Measurements from ENCODE around the gene PRR19. TPM values are rescaled to one million over a fixed set of nuclear protein-coding genes. Genes with fewer than 3 reads are reported as not detected.

Gene PRR19
- total RNA-seq, 1 experiment from 2014 or later = 0.93 TPM

GRCh38 chr19:42285988-42286348 is 16.0 kb upstream of the PRR19 start:
- ATAC-seq (no peak), DNase-seq (ENCODE audit: low read depth, low spot score) (no peak)
- Histone ChIP-seq H3K9me3 (ENCODE audit: control insufficient read depth in 1 of 2, insufficient read depth in 1 of 2, low read depth in 1 of 2, low read length in 2 of 2) (no peaks in the 10 kb centered on the region), H3K27me3 (ENCODE audit: insufficient read depth, low read length) (no peaks in the 10 kb centered on the region), H3K4me2 (ENCODE audit: low read length) (peak overlapping the region; percentile 94; the same call in 1 of the 2 replicates), H3K79me2 (ENCODE audit: insufficient read depth, low read length) (peaks cover 18% of the 10 kb centered on the region; the same call in 1 of the 2 replicates), H3K4me3 (replicated peaks in 1 of 2; ENCODE audit: low read depth in 1 of 2, low read length in 2 of 2) (no peak overlapping the region), H3K36me3 (ENCODE audit: control insufficient read depth in 1 of 2, insufficient read depth in 2 of 2, low read length in 2 of 2) (peaks cover 9 to 21% of the 10 kb centered on the region in 2 experiments), H2AFZ (ENCODE audit: low read depth, low read length, poor library complexity, severe bottlenecking) (no peak overlapping the region), H3K4me1 (ENCODE audit: control insufficient read depth in 1 of 2, insufficient read depth in 2 of 2, low read length in 2 of 2) (peaks cover 29 to 53% of the 10 kb centered on the region in 2 experiments), H3K27ac (ENCODE audit: low read depth, low read length) (peak overlapping the region; percentile 24; the same call in 1 of the 2 replicates), H3K9me2 (ENCODE audit: insufficient read depth) (no peaks in the 10 kb centered on the region), H4K20me1 (ENCODE audit: insufficient read depth) (no peaks in the 10 kb centered on the region), H3K9ac (ENCODE audit: low read length) (peak overlapping the region; percentile 11; the same call in 1 of the 2 replicates)
- ChIA-PET POLR2A (no interaction called here), RAD21 (ENCODE audit: low non-redundant PET in 1 of 2, low total read pairs in 2 of 2, uncharacterized antibody in 2 of 2, unreplicated experiment in 2 of 2) (no interaction called here), CTCF (no interaction called here)
- no peak for TF ChIP-seq ATF3 (IDR thresholded peaks at IDR 0.05)
- no peak for TF ChIP-seq POLR2AphosphoS5 (IDR thresholded peaks at IDR 0.05; ENCODE audit: low read depth, low read length)
- TF ChIP-seq EZH2 (IDR thresholded peaks at IDR 0.05) = no peak
- no TSS peak for BruUV-seq (replicated peaks)
- intact Hi-C loops (cut with micrococcal nuclease) = no loop called here

GRCh38 chr19:42286349-42287016 is 15.4 kb upstream of the PRR19 start:
- H3K9me2 ChIP-seq (ENCODE audit: insufficient read depth) = no peaks in the 10 kb centered on the region
- no peak overlapping the region; the same call in 1 of the 2 replicates for H3K9ac ChIP-seq (ENCODE audit: low read length)
- ATAC-seq (no peak), DNase-seq (ENCODE audit: low read depth, low spot score) (no peak)
- ChIA-PET CTCF (no interaction called here), RAD21 (ENCODE audit: low non-redundant PET in 1 of 2, low total read pairs in 2 of 2, uncharacterized antibody in 2 of 2, unreplicated experiment in 2 of 2) (no interaction called here), POLR2A (no interaction called here)
- intact Hi-C loops (cut with micrococcal nuclease) = no loop called here
- H3K27me3 ChIP-seq (ENCODE audit: insufficient read depth, low read length) = no peaks in the 10 kb centered on the region
- H3K9me3 ChIP-seq (ENCODE audit: control insufficient read depth in 1 of 2, insufficient read depth in 1 of 2, low read depth in 1 of 2, low read length in 2 of 2) = no peaks in the 10 kb centered on the region
- peaks cover 9 to 21% of the 10 kb centered on the region in 2 experiments for H3K36me3 ChIP-seq (ENCODE audit: control insufficient read depth in 1 of 2, insufficient read depth in 2 of 2, low read length in 2 of 2)
- no peak overlapping the region for H3K4me3 ChIP-seq (replicated peaks in 1 of 2; ENCODE audit: low read depth in 1 of 2, low read length in 2 of 2)
- peaks cover 18% of the 10 kb centered on the region; the same call in 1 of the 2 replicates for H3K79me2 ChIP-seq (ENCODE audit: insufficient read depth, low read length)
- no peak overlapping the region for H3K4me2 ChIP-seq (ENCODE audit: low read length)
- TF ChIP-seq TCF7L2 (IDR thresholded peaks at IDR 0.05; ENCODE audit: borderline replicate concordance, extremely low read depth, insufficient read depth, insufficient read length) (no peak), ZBTB33 (IDR thresholded peaks at IDR 0.05; ENCODE audit: extremely low read depth, insufficient replicate concordance, low read length) (no peak)
- H3K4me1 ChIP-seq (ENCODE audit: control insufficient read depth in 1 of 2, insufficient read depth in 2 of 2, low read length in 2 of 2) = peaks cover 28 to 54% of the 10 kb centered on the region in 2 experiments
- no peaks in the 10 kb centered on the region for H4K20me1 ChIP-seq (ENCODE audit: insufficient read depth)
- H2AFZ ChIP-seq (ENCODE audit: low read depth, low read length, poor library complexity, severe bottlenecking) = no peak overlapping the region
- peak overlapping the region; percentile 24; the same call in 1 of the 2 replicates for H3K27ac ChIP-seq (ENCODE audit: low read depth, low read length)
- BruUV-seq (replicated peaks) = no TSS peak

All from HCT116 (cell line).